Fibroblast of lung (primary cell): ENCODE results near the gene CLTA. TPM values are rescaled to one million over a fixed set of nuclear protein-coding genes. Genes with fewer than 3 reads are reported as not detected.

ENCODE experiments used
- DNase-seq, 2 donors: peaks; one replicate each; pipeline versions ENCODE4 v3.0.0 to v3.0.0-alpha.2; 2010; ENCODE audit warnings: low read depth in 2 of 2
- H2AFZ ChIP-seq: 2 replicates; pipeline ENCODE4 v1.5.1; 2012; ENCODE audit warnings: low read length, control low read depth, inconsistent platforms
- H3K27ac ChIP-seq: 2 replicates; pipeline ENCODE4 v1.5.1; 2011; ENCODE audit warnings: low read length, control low read depth; ENCODE audit not compliant: insufficient read depth
- H3K27me3 ChIP-seq: 2 replicates; pipeline ENCODE4 v1.5.1; 2011; ENCODE audit warnings: mild to moderate bottlenecking, low read length; ENCODE audit not compliant: control insufficient read depth, insufficient read depth
- H3K36me3 ChIP-seq: 2 replicates; pipeline ENCODE4 v1.5.1; 2011; ENCODE audit warnings: low read length; ENCODE audit not compliant: control insufficient read depth, insufficient read depth
- H3K4me1 ChIP-seq: 2 replicates; pipeline ENCODE4 v1.5.1; 2011; ENCODE audit warnings: low read length; ENCODE audit not compliant: control insufficient read depth, insufficient read depth; ENCODE audit errors: extremely low read depth
- H3K4me2 ChIP-seq: 2 replicates; pipeline ENCODE4 v1.5.1; 2011; ENCODE audit warnings: low read length, control low read depth; ENCODE audit not compliant: insufficient read depth; ENCODE audit errors: extremely low read depth
- H3K4me3 ChIP-seq, 4 experiments: fragments of 200-600 bp in 1 of 4; sonication (generic) in 1 of 4; replicated peaks in 1 of 4; 2 replicates each; pipeline ENCODE4 v1.5.1; 2011 to 2016; ENCODE audit warnings: low read length in 4 of 4, low read depth in 3 of 4, mild to moderate bottlenecking in 3 of 4, control low read depth in 2 of 4, inconsistent platforms in 1 of 4, mixed read lengths in 1 of 4; ENCODE audit not compliant: insufficient read depth in 1 of 4; ENCODE audit errors: control extremely low read depth in 1 of 4
- H3K79me2 ChIP-seq: 2 replicates; pipeline ENCODE4 v1.5.1; 2012; ENCODE audit warnings: mild to moderate bottlenecking, low read length, inconsistent platforms; ENCODE audit not compliant: control insufficient read depth, insufficient read depth
- H3K9ac ChIP-seq: 2 replicates; pipeline ENCODE4 v1.5.1; 2011; ENCODE audit warnings: mild to moderate bottlenecking, low read length, control low read depth; ENCODE audit not compliant: insufficient read depth
- H3K9me3 ChIP-seq: 2 replicates; pipeline ENCODE4 v1.5.1; 2012; ENCODE audit warnings: low read depth, low read length; ENCODE audit not compliant: control insufficient read depth, insufficient read depth
- H4K20me1 ChIP-seq: 2 replicates; pipeline ENCODE4 v1.5.1; 2011; ENCODE audit warnings: low read length; ENCODE audit not compliant: control insufficient read depth, insufficient read depth; ENCODE audit errors: extremely low read depth
- CTCF ChIP-seq, 2 donors: IDR thresholded peaks in 1 of 2; conservative IDR thresholded peaks in 1 of 2; 1 replicate in 1 of 2; 2 replicates in 1 of 2; pipeline ENCODE4 v1.5.1; 2011 to 2012; ENCODE audit warnings: low read length in 2 of 2, control low read depth in 1 of 2, inconsistent platforms in 1 of 2, low read depth in 1 of 2, mild to moderate bottlenecking in 1 of 2
- EZH2 ChIP-seq: IDR thresholded peaks from 2 replicates; pipeline ENCODE4 v1.5.1; 2012; ENCODE audit warnings: low read length, control low read depth, mild to moderate bottlenecking; ENCODE audit errors: missing control alignments
- polyA plus RNA-seq, 2 donors: library from polyadenylated mRNA; depleted of rRNA in 1 of 2; stranded (reverse) in 1 of 2; unstranded in 1 of 2; fragments of >200 nt; gene quantifications; 2 replicates each; pipeline ENCODE4 v1.2.1, GENCODE V29; 2011 to 2012; ENCODE audit warnings: missing spikeins in 1 of 2
- total RNA-seq: library from RNA; depleted of rRNA; stranded (reverse); fragments of >200 nt; gene quantifications from 2 replicates; pipeline ENCODE4 v1.2.1, GENCODE V29; 2014

CLTA gene
- total and polyA plus RNA-seq, 2 donors (not counting 1 experiment from before 2014, with no cell fraction given), result 238 to 341 TPM

GRCh38 chr9:36187414-36187813 lies 3.3 kb upstream of the CLTA start:
- peak overlapping the region; percentile 45 for H2AFZ ChIP-seq

GRCh38 chr9:36188212-36188611 lies 2.5 kb upstream of the CLTA start:
- no peaks in the 10 kb centered on the region for H3K27me3 ChIP-seq
- no peak overlapping the region for H2AFZ ChIP-seq
- H3K27ac ChIP-seq, result no peak overlapping the region

More at GRCh38 chr9:36187414-36187813, 3.3 kb upstream of the CLTA start:
- Histone ChIP-seq H3K4me3 (no peak overlapping the region), H3K36me3 (no peaks in the 10 kb centered on the region), H3K79me2 (peaks cover 17% of the 10 kb centered on the region), H3K9me3 (no peaks in the 10 kb centered on the region), H3K4me2 (peak overlapping the region; percentile 2), H3K4me1 (peaks cover 5% of the 10 kb centered on the region), H3K27ac (no peak overlapping the region), H3K9ac (no peak overlapping the region), H4K20me1 (peaks cover 2% of the 10 kb centered on the region), H3K27me3 (no peaks in the 10 kb centered on the region)
- peak; percentile 33 to 94 for DNase-seq
- no peak for TF ChIP-seq CTCF (conservative IDR thresholded peaks at IDR 0.05 in 1 of 2, IDR thresholded peaks at IDR 0.05 in 1 of 2; ENCODE audit: low read depth in 1 of 2, low read length in 2 of 2)
- no peak for TF ChIP-seq EZH2

GRCh38 chr9:36189976-36190375 lies 745 bp upstream of the CLTA start:
- TF ChIP-seq EZH2 (no peak), CTCF (conservative IDR thresholded peaks at IDR 0.05 in 1 of 2, IDR thresholded peaks at IDR 0.05 in 1 of 2; ENCODE audit: low read depth in 1 of 2, low read length in 2 of 2) (no peak)
- peaks cover 12% of the 10 kb centered on the region for H3K4me1 ChIP-seq

More at GRCh38 chr9:36188212-36188611, 2.5 kb upstream of the CLTA start:
- H3K36me3 ChIP-seq, result no peaks in the 10 kb centered on the region
- H3K79me2 ChIP-seq, result peaks cover 24% of the 10 kb centered on the region
- no peak overlapping the region for H3K4me2 ChIP-seq
- no peak overlapping the region for H3K4me3 ChIP-seq
- peaks cover 9% of the 10 kb centered on the region for H3K4me1 ChIP-seq
- TF ChIP-seq EZH2, result no peak
- TF ChIP-seq CTCF (conservative IDR thresholded peaks at IDR 0.05 in 1 of 2, IDR thresholded peaks at IDR 0.05 in 1 of 2; ENCODE audit: low read depth in 1 of 2, low read length in 2 of 2), result no peak
- peaks cover 2% of the 10 kb centered on the region for H4K20me1 ChIP-seq
- no peaks in the 10 kb centered on the region for H3K9me3 ChIP-seq
- no peak for DNase-seq
- no peak overlapping the region for H3K9ac ChIP-seq

More at GRCh38 chr9:36189976-36190375, 745 bp upstream of the CLTA start:
- Histone ChIP-seq H3K27me3 (no peaks in the 10 kb centered on the region), H3K27ac (peak overlapping the region; percentile 86), H4K20me1 (peaks cover 2% of the 10 kb centered on the region), H3K4me3 (peak overlapping the region; percentile 62 to 99 (median 82)), H3K4me2 (peak overlapping the region; percentile 85), H3K79me2 (peaks cover 42% of the 10 kb centered on the region), H2AFZ (no peak overlapping the region), H3K9ac (no peak overlapping the region), H3K9me3 (no peaks in the 10 kb centered on the region), H3K36me3 (no peaks in the 10 kb centered on the region)
- no peak for DNase-seq
